ENCODE results near the gene ADAMTS3.

Gene ADAMTS3

GRCh38 chr4:72280252-72280651 lies 288.8 kb downstream of the ADAMTS3 start:
- DNase-seq: no peak

GRCh38 chr4:72275381-72275780 lies 293.6 kb downstream of the ADAMTS3 start:
- no peak for DNase-seq

GRCh38 chr4:72274251-72274650 lies 294.8 kb downstream of the ADAMTS3 start:
- no peak for DNase-seq

GRCh38 chr4:72255269-72255668 lies 313.8 kb downstream of the ADAMTS3 start:
- no peak for DNase-seq

GRCh38 chr4:72243641-72244040 lies 325.4 kb downstream of the ADAMTS3 start:
- DNase-seq: no peak

- DNase-seq: no peak
Observed at GRCh38 chr4:72239487-72240116, 329.4 kb downstream of the ADAMTS3 start.
